Mesothelial cell of epicardium (in vitro differentiated cells): ENCODE results near the gene RHOBTB1. TPM values are rescaled to one million over a fixed set of nuclear protein-coding genes. Genes with fewer than 3 reads are reported as not detected.
A peak's percentile ranks its signal among the peaks of the same experiment; 100 is the strongest.
"Not testable (repeated sequence)": the region's sequence is repeated elsewhere in the genome, so short reads cannot be mapped to it uniquely, and the experiment has no call there.

Experiments used
- DNase-seq, 2 experiments: peaks; one replicate each; pipeline ENCODE4 v3.0.0; 2021; ENCODE audit warnings: low spot score in 2 of 2; ENCODE audit not compliant: unreplicated experiment in 2 of 2
- H3K27ac Mint-ChIP-seq: 2 replicates; pipeline ENCODE4 v1.8.0; 2021; ENCODE audit warnings: mixed read lengths
- H3K27me3 Mint-ChIP-seq: 2 replicates; pipeline ENCODE4 v1.8.0; 2021; ENCODE audit warnings: low read depth, mixed read lengths
- H3K36me3 Mint-ChIP-seq: 2 replicates; pipeline ENCODE4 v1.8.0; 2021; ENCODE audit warnings: mixed read lengths
- H3K4me1 Mint-ChIP-seq: 2 replicates; pipeline ENCODE4 v1.8.0; 2021; ENCODE audit warnings: mixed read lengths
- H3K4me3 Mint-ChIP-seq: 2 replicates; pipeline ENCODE4 v1.8.0; 2021; ENCODE audit warnings: mild to moderate bottlenecking, moderate library complexity, mixed read lengths
- H3K9me3 Mint-ChIP-seq: 2 replicates; pipeline ENCODE4 v1.8.0; 2021; ENCODE audit warnings: mixed read lengths
- CTCF ChIP-seq: fragments of 200-600 bp; sonication (generic); IDR thresholded peaks from one replicate; pipeline ENCODE4 v1.5.0; 2021; ENCODE audit warnings: antibody characterized with exemption; ENCODE audit not compliant: unreplicated experiment
- total RNA-seq: library from RNA; stranded (reverse); gene quantifications from 3 replicates; pipeline ENCODE4 v1.2.1, GENCODE V29; 2021

RHOBTB1 gene
- total RNA-seq, 1 donor from 2014 or later, result 52.5 TPM

DNA sequence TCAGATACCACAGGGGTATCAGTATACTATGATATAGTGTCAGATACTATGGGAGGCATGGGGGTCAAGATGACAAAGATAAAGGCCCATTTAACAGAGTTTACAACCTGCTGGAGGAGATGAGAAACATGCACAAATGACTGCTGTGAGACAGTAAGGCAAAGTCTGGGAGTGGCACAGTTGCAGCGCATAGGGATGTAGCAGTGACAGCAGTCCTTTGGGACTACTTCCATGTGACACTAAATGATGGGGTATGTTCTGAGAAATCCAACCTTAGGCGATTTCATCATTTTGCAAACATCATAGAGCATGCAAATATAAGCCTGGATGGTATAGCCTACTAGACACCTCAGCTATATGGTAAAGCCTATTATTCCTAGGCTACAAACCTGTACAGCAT, 108.9 kb downstream of the RHOBTB1 start:
- Mint-ChIP-seq H3K4me1 (peaks cover 9% of the 10 kb centered on the region), H3K36me3 (no peaks in the 10 kb centered on the region), H3K4me3 (no peak overlapping the region), H3K27ac (no peak overlapping the region), H3K27me3 (no peaks in the 10 kb centered on the region), H3K9me3 (peaks cover 9% of the 10 kb centered on the region)
- TF ChIP-seq CTCF, result no peak
- DNase-seq, result no peak

- H3K36me3 Mint-ChIP-seq, result no peaks in the 10 kb centered on the region
- no peaks in the 10 kb centered on the region for H3K27me3 Mint-ChIP-seq
- no peak for DNase-seq
- H3K4me1 Mint-ChIP-seq, result peaks cover 9% of the 10 kb centered on the region
- H3K9me3 Mint-ChIP-seq, result peaks cover 9% of the 10 kb centered on the region
- no peak for TF ChIP-seq CTCF
- no peak overlapping the region for H3K4me3 Mint-ChIP-seq
- no peak overlapping the region for H3K27ac Mint-ChIP-seq
Measured at GRCh38 chr10:60834401-60834800, 109.6 kb downstream of the RHOBTB1 start.

- H3K4me3 Mint-ChIP-seq, H3K27me3 Mint-ChIP-seq, H3K36me3 Mint-ChIP-seq, DNase-seq, H3K27ac Mint-ChIP-seq, H3K9me3 Mint-ChIP-seq: not testable (repeated sequence)
- H3K4me1 Mint-ChIP-seq, result peaks cover 17% of the 10 kb centered on the region
Measured at GRCh38 chr10:60832136-60832535, 111.8 kb downstream of the RHOBTB1 start.

DNA sequence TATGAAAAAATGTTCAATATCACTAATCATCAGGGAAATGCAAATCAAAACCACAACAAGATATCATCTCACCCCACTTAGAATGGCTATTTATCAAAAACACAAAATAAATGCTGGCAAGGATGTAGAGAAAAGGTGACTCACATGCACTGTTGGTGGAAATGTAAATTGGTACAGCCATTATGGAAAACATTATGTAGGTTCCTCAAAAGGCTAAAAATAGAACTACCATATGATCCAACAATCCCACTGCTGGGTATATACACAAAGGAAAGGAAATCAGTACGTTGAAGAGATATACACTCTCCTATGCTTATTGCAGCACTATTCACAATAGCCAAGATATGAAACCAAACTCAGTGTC, 115.5 kb downstream of the RHOBTB1 start:
- Mint-ChIP-seq H3K9me3 (peaks cover 9% of the 10 kb centered on the region), H3K36me3 (no peaks in the 10 kb centered on the region), H3K27me3 (no peaks in the 10 kb centered on the region), H3K4me1 (peaks cover 20% of the 10 kb centered on the region), H3K27ac (peak overlapping the region; percentile 93), H3K4me3 (no peak overlapping the region)
- TF ChIP-seq CTCF, result no peak
- DNase-seq, result no peak

DNA sequence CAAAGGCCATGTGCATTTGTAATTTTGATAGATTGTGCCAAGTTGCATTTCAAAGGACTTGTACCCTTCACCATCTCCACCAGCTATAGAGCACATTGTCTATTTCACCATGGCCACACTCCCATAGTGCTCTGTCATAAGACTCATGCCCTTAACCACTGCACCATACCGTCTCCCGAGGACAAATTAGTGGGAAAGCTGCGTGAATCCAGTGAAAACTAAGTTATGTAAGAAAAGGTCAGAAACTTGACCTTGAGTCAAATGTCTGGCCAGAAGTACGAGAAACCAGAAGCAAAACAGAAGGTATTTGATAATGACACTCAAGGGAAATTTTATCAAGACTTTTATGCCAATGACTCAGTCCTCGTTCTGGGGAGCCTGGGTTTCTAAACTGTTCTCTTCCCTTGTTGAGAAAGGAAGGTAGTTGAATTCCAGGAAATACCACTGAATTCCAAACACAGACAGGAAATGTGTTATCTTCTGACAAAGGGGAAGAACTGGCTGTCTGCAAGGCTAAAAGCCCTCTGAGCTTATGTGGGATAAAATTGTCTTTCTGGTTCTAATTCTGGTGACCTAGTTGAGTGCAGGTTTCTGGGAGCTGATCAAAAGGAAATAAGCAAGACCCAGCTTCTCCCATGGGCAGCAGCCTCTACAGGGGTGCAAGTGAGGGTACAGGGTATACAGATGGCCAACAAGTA, 116.0 kb downstream of the RHOBTB1 start:
- no peak overlapping the region for H3K4me3 Mint-ChIP-seq
- no peaks in the 10 kb centered on the region for H3K27me3 Mint-ChIP-seq
- peaks cover 25% of the 10 kb centered on the region for H3K4me1 Mint-ChIP-seq
- no peak for DNase-seq
- peaks cover 9% of the 10 kb centered on the region for H3K9me3 Mint-ChIP-seq
- TF ChIP-seq CTCF, result no peak
- H3K36me3 Mint-ChIP-seq, result no peaks in the 10 kb centered on the region
- peak overlapping the region; percentile 93 for H3K27ac Mint-ChIP-seq

GRCh38 chr10:60825520-60825919, 118.5 kb downstream of the RHOBTB1 start:
- Mint-ChIP-seq H3K4me3 (no peak overlapping the region), H3K27me3 (no peaks in the 10 kb centered on the region), H3K9me3 (no peaks in the 10 kb centered on the region), H3K27ac (no peak overlapping the region), H3K4me1 (peaks cover 42% of the 10 kb centered on the region), H3K36me3 (no peaks in the 10 kb centered on the region)
- no peak for TF ChIP-seq CTCF
- DNase-seq, result no peak
